Choroid plexus epithelial cell (primary cell): Measurements from ENCODE around the gene OR2B6.

Source experiments
- DNase-seq: peaks from one replicate; pipeline ENCODE4 v3.0.0-alpha.2; 2010; ENCODE audit warnings: low read depth
- H3K4me3 ChIP-seq: 2 replicates; pipeline ENCODE4 v1.5.1; 2011; ENCODE audit warnings: low read depth, mild to moderate bottlenecking, control low read depth, low read length, moderate library complexity
- CTCF ChIP-seq: conservative IDR thresholded peaks from 2 replicates; pipeline ENCODE4 v1.5.1; 2011; ENCODE audit warnings: low read depth, mild to moderate bottlenecking, control low read depth, inconsistent platforms, low read length, moderate library complexity

OR2B6 gene

GRCh38 chr6:27986928-27987725 is 30.1 kb downstream of the OR2B6 start:
- no peak overlapping the region for H3K4me3 ChIP-seq
- TF ChIP-seq CTCF: no peak
- DNase-seq: peak; percentile 36

- DNase-seq: no peak
- H3K4me3 ChIP-seq: no peak overlapping the region
- no peak for TF ChIP-seq CTCF
These were observed 37.6 kb downstream of the OR2B6 start for GRCh38 chr6:27994616-27995015.

- no peak for DNase-seq
- no peak for TF ChIP-seq CTCF
- H3K4me3 ChIP-seq: no peak overlapping the region
These were observed 43.5 kb downstream of the OR2B6 start for GRCh38 chr6:28000351-28001045.

- no peak overlapping the region for H3K4me3 ChIP-seq
- no peak for DNase-seq
- no peak for TF ChIP-seq CTCF
These were observed 44.3 kb downstream of the OR2B6 start for GRCh38 chr6:28001351-28001750.

GRCh38 chr6:28001751-28002150 is 44.7 kb downstream of the OR2B6 start:
- no peak overlapping the region for H3K4me3 ChIP-seq
- no peak for TF ChIP-seq CTCF
- no peak for DNase-seq

GRCh38 chr6:28002161-28002560 is 45.1 kb downstream of the OR2B6 start:
- H3K4me3 ChIP-seq: no peak overlapping the region
- no peak for TF ChIP-seq CTCF
- no peak for DNase-seq
